Measurements from ENCODE around the gene NHS. TPM values are rescaled to one million over a fixed set of nuclear protein-coding genes. Genes with fewer than 3 reads are reported as not detected.
A peak's percentile ranks its signal among the peaks of the same experiment; 100 is the strongest.

NHS gene
- total RNA-seq, 1 donor from 2014 or later = 2.5 TPM

DNA sequence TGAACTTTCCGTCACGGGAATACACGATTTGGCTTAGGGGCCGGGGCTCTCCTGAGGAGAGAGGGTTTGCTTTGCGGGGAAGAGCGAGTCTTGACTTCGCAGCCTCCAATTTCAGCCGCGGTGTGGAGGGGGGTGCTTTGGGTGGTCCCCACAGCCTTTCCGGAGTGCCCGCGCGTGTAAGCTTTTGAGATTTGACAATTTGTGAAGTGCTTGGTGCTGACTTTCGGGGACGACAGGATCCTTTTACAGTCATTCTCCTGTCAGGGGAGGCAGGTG, 362.6 kb downstream of the NHS start:
- H3K4me3 ChIP-seq = peak overlapping the region; percentile 66
- intact Hi-C loops (cut with DNase I) = no loop called here
- no peaks in the 10 kb centered on the region for H3K4me1 ChIP-seq
- no peaks in the 10 kb centered on the region for H3K9me3 ChIP-seq
- H3K27ac ChIP-seq = peak overlapping the region; percentile 90
- ATAC-seq (no peak), DNase-seq (no peak)
- no peaks in the 10 kb centered on the region for H3K36me3 ChIP-seq
- H3K27me3 ChIP-seq = no peaks in the 10 kb centered on the region
- TF ChIP-seq, protein P1, sequence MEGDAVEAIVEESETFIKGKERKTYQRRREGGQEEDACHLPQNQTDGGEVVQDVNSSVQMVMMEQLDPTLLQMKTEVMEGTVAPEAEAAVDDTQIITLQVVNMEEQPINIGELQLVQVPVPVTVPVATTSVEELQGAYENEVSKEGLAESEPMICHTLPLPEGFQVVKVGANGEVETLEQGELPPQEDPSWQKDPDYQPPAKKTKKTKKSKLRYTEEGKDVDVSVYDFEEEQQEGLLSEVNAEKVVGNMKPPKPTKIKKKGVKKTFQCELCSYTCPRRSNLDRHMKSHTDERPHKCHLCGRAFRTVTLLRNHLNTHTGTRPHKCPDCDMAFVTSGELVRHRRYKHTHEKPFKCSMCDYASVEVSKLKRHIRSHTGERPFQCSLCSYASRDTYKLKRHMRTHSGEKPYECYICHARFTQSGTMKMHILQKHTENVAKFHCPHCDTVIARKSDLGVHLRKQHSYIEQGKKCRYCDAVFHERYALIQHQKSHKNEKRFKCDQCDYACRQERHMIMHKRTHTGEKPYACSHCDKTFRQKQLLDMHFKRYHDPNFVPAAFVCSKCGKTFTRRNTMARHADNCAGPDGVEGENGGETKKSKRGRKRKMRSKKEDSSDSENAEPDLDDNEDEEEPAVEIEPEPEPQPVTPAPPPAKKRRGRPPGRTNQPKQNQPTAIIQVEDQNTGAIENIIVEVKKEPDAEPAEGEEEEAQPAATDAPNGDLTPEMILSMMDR (IDR thresholded peaks at IDR 0.05) = no peak

DNA sequence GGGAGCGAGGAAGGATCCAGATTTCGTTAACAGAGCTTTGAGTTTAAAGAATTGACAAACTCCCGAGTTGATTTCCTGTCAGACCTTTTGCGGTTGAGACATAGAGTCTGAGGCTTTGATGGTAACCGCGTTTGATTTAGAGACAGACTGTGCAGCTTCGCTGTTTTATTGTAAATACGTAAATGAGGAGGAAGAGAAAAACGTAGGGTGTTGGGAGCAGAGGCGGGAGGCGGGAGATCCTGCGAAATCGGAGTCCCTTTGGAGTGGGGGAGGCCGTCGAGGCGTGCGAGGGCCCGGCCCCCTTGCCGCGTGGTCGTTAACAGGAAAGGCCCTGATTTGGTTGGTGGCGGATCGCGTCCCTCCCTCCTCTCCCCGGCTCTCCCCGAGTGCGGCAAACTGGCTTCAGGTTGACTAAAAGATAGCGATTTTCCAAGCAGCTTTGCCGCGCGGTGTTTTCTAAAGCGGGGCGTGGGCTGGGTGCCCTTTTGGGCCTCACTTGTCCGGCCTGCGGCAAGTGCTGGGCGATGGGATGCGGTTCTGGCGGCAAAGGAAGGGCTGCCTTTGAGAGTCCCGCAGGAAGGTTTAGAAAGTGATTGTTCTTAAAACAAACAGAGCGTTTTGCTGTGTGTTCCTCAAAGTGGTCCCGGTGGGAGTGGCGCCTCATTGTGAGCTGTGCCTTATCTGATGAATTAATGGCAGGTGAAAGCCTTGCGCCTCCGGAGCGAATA, 363.1 kb downstream of the NHS start:
- Histone ChIP-seq H3K27me3 (no peaks in the 10 kb centered on the region), H3K4me1 (no peaks in the 10 kb centered on the region), H3K27ac (peak overlapping the region; percentile 90), H3K4me3 (peak overlapping the region; percentile 66), H3K36me3 (no peaks in the 10 kb centered on the region), H3K9me3 (no peaks in the 10 kb centered on the region)
- ATAC-seq (peak; percentile 48), DNase-seq (peak; percentile 74)
- TF ChIP-seq, protein P1 (IDR thresholded peaks at IDR 0.05) = no peak
- intact Hi-C loops (cut with DNase I) = no loop called here

DNA sequence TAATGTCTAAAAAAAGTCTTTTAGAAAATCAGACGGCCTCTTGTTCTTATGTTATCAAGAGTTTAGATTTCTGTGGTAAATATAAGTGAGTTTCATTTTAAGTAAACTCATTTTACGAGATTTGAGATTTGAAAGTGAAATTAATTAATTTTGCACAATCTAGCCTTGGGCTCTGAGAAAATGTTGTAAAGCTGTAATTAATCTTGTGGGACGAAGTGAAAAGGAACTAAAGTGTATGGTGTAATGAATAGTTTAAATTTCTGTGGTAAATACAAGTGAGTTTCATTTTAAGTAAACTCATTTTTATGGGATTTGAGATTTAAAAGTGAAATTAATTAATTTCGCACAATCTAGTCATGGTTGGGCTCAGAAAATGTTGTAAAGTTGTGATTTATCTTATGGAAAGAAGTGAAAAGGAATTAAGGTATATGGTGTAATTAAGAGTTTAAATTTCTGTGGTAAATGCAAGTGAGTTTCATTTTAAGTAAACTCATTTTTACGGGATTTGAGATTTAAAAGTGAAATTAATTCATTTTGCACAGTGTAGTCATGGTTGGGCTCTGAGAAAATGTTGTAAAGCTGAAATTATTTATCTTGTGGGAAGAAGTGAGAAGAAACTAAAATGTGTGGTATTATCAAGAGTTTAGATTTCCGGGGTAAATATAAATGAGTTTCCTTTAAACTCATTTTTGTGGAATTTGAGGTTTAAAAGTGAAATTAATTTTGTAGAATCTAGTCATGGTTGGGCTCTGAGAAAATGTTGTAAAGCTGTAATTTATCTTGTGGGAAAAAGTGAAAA, 363.9 kb downstream of the NHS start:
- Histone ChIP-seq H3K36me3 (no peaks in the 10 kb centered on the region), H3K27ac (peak overlapping the region; percentile 90), H3K27me3 (no peaks in the 10 kb centered on the region), H3K4me3 (peak overlapping the region; percentile 66), H3K9me3 (no peaks in the 10 kb centered on the region), H3K4me1 (no peaks in the 10 kb centered on the region)
- TF ChIP-seq, protein P1 (IDR thresholded peaks at IDR 0.05) = no peak
- intact Hi-C loops (cut with DNase I) = no loop called here
- DNase-seq (no peak), ATAC-seq (no peak)

DNA sequence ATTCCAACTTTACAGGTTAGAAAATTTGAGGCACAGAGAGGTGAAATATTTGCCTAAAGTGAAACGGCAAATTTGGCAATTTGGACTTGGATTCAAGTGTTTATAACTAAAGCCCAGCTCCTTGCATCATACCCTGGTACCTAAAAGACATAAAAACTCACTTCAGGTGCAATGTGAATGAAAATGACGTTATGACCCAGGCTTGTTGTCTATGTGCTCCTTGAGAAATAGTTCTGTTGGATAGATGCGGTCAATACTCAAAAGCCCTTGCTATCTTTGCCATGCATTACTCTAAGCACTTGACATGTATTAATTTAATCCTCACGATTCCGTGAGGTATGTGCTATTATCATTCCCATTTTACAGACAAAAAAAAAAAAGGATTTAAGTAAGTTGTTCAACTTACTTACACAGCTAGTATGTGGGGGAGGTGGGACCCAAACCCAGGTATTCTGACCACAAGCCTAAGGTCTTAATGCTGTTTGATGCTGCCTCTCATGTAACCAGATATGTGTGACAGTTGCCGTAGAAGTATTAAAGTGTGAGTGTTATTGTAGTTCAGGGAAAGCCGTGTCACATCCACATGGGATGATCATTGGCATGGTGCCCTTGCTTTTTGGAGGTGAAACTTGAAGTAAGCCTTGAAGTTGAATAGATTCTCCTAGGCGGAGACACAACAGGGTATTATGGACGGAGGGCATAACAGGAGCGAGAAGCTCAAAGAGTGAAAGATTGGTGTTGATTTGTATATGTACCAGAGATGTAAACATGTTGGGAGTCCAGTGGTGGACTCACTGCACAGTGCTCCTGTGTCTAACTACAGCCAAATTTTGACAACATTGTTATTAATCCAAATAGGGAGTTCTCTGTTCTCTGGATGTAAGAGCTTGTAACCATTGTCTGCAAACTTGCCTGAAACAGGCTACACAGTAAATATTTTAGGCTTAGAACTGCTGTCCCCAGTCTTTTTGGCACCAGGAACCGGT, 365.4 kb downstream of the NHS start:
- no peak for DNase-seq
- Histone ChIP-seq H3K27ac (no peak overlapping the region), H3K36me3 (no peaks in the 10 kb centered on the region), H3K4me3 (no peak overlapping the region), H3K4me1 (no peaks in the 10 kb centered on the region), H3K9me3 (no peaks in the 10 kb centered on the region), H3K27me3 (no peaks in the 10 kb centered on the region)
- no peak for ATAC-seq
- TF ChIP-seq, protein P1 (IDR thresholded peaks at IDR 0.05) = no peak
- intact Hi-C loops (cut with DNase I) = no loop called here

DNA sequence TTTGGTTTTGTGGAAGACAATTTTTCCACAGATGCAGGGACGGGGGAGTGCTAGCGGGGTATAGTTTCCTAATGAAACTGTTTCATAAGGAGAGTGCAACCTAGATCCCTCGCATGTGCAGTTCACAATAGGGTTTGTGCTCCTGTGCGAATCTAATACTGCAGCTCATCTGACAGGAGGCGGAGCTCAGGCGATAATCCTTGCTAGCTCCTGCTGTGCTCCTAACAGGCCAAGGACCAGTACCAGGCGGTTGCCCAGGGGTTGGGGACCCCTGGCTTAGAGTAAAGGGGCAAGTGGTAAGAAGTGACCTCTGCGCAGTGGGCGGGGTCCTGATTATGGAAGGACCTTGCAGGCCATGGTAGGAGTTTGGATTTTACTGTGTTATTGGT, 366.1 kb downstream of the NHS start:
- ATAC-seq (no peak), DNase-seq (no peak)
- Histone ChIP-seq H3K36me3 (no peaks in the 10 kb centered on the region), H3K4me1 (no peaks in the 10 kb centered on the region), H3K27me3 (no peaks in the 10 kb centered on the region), H3K9me3 (no peaks in the 10 kb centered on the region), H3K27ac (no peak overlapping the region), H3K4me3 (no peak overlapping the region)
- intact Hi-C loops (cut with DNase I) = no loop called here
- TF ChIP-seq, protein P1 (IDR thresholded peaks at IDR 0.05) = no peak

Measured in upper lobe of right lung (tissue), 1 donor.